HAP-1 (cell line): ENCODE data around the gene HTR1E.
"Not testable (repeated sequence)": the region's sequence is repeated elsewhere in the genome, so short reads cannot be mapped to it uniquely, and the experiment has no call there.

Source experiments
- DNase-seq, 2 experiments: peaks; one replicate each; pipeline ENCODE4 v3.0.0-alpha.2; 2016 to 2020; ENCODE audit warnings: low spot score in 2 of 2
- H3K27me3 ChIP-seq: fragments of 250-450 bp; sonication (Bioruptor Pico); 2 replicates; pipeline ENCODE4 v1.5.1; 2020; ENCODE audit warnings: low read depth, mild to moderate bottlenecking, moderate library complexity
- H3K36me3 ChIP-seq: fragments of 250-450 bp; sonication (Bioruptor Pico); replicated peaks from 2 replicates; pipeline ENCODE4 v1.5.1; 2020; ENCODE audit warnings: mild to moderate bottlenecking
- H3K4me1 ChIP-seq: fragments of 250-450 bp; sonication (Bioruptor Pico); 2 replicates; pipeline ENCODE4 v1.5.1; 2020; ENCODE audit warnings: mild to moderate bottlenecking
- H3K4me3 ChIP-seq: fragments of 250-450 bp; sonication (Bioruptor Pico); 2 replicates; pipeline ENCODE4 v1.5.1; 2020; ENCODE audit warnings: mild to moderate bottlenecking, moderate library complexity
- H3K9me3 ChIP-seq: fragments of 250-450 bp; sonication (Bioruptor Pico); 2 replicates; pipeline ENCODE4 v1.5.1; 2020; ENCODE audit warnings: mild to moderate bottlenecking, moderate library complexity
- in situ Hi-C: fragments of 300-500 bp; cut with MboI; formaldehyde crosslinking; loops from 3 replicates; pipeline ENCODE4 v1.14.3; 2020; ENCODE audit warnings: low sequenced_read_pairs, inconsistent platforms, mixed read lengths

Gene HTR1E

GRCh38 chr6:86937219-86938079 is at the start of gene HTR1E:
Gene HTR1E (plus strand): TSS chr6:86937528. CDS start chr6:87015335, 77,807 bp downstream.
- peak; percentile 56 to 79 for DNase-seq
- in situ Hi-C loops: no loop called here
- peaks cover 3% of the 10 kb centered on the region; the same call in 1 of the 2 replicates for H3K4me1 ChIP-seq
- peak within 1 kb of the TSS; percentile 6; the same call in 1 of the 2 replicates for H3K4me3 ChIP-seq
- peaks cover 46% of the 10 kb centered on the region for H3K27me3 ChIP-seq
- no peaks in the 10 kb centered on the region for H3K36me3 ChIP-seq
- H3K9me3 ChIP-seq: no peaks in the 10 kb centered on the region

- DNase-seq: no peak
Measured at GRCh38 chr6:86888301-86888700, 49.0 kb upstream of the HTR1E start.

GRCh38 chr6:86897265-86897664 is 40.1 kb upstream of the HTR1E start:
- H3K27me3 ChIP-seq, H3K4me3 ChIP-seq, H3K9me3 ChIP-seq, H3K4me1 ChIP-seq, DNase-seq, H3K36me3 ChIP-seq, in situ Hi-C loops: not testable (repeated sequence)

More at GRCh38 chr6:86888301-86888700, 49.0 kb upstream of the HTR1E start:
- in situ Hi-C loops: no loop called here
- H3K4me1 ChIP-seq: no peaks in the 10 kb centered on the region
- H3K36me3 ChIP-seq: no peaks in the 10 kb centered on the region
- no peaks in the 10 kb centered on the region for H3K27me3 ChIP-seq
- no peak overlapping the region for H3K4me3 ChIP-seq
- H3K9me3 ChIP-seq: no peaks in the 10 kb centered on the region

- in situ Hi-C loops: no loop called here
- no peaks in the 10 kb centered on the region for H3K4me1 ChIP-seq
- no peaks in the 10 kb centered on the region for H3K9me3 ChIP-seq
- H3K27me3 ChIP-seq: no peaks in the 10 kb centered on the region; the same call in 1 of the 2 replicates
- no peak overlapping the region for H3K4me3 ChIP-seq
- H3K36me3 ChIP-seq: no peaks in the 10 kb centered on the region
- DNase-seq: no peak
Measured at GRCh38 chr6:86913795-86914194, 23.5 kb upstream of the HTR1E start.

GRCh38 chr6:86916393-86916792 is 20.9 kb upstream of the HTR1E start:
- Histone ChIP-seq H3K4me1 (no peaks in the 10 kb centered on the region), H3K36me3 (no peaks in the 10 kb centered on the region), H3K27me3 (no peaks in the 10 kb centered on the region; the same call in 1 of the 2 replicates), H3K4me3 (no peak overlapping the region), H3K9me3 (no peaks in the 10 kb centered on the region)
- in situ Hi-C loops: no loop called here
- no peak for DNase-seq

- H3K36me3 ChIP-seq, H3K4me1 ChIP-seq, H3K4me3 ChIP-seq, DNase-seq, in situ Hi-C loops, H3K9me3 ChIP-seq, H3K27me3 ChIP-seq: not testable (repeated sequence)
Measured at GRCh38 chr6:86927138-86927537, 10.2 kb upstream of the HTR1E start.

GRCh38 chr6:86927859-86928258 is 9.5 kb upstream of the HTR1E start:
- DNase-seq, H3K36me3 ChIP-seq, H3K4me3 ChIP-seq, H3K9me3 ChIP-seq, H3K4me1 ChIP-seq, in situ Hi-C loops, H3K27me3 ChIP-seq: not testable (repeated sequence)

- in situ Hi-C loops: no loop called here
- H3K4me1 ChIP-seq: no peaks in the 10 kb centered on the region
- no peaks in the 10 kb centered on the region for H3K9me3 ChIP-seq
- H3K4me3 ChIP-seq: no peak overlapping the region
- H3K36me3 ChIP-seq: no peaks in the 10 kb centered on the region
- H3K27me3 ChIP-seq: peaks cover 46% of the 10 kb centered on the region
- no peak for DNase-seq
Measured at GRCh38 chr6:86934365-86934764, 3.0 kb upstream of the HTR1E start.

- H3K27me3 ChIP-seq: peaks cover 46% of the 10 kb centered on the region
- in situ Hi-C loops: no loop called here
- H3K36me3 ChIP-seq: no peaks in the 10 kb centered on the region
- 0 out of 2 replicates have a peak overlapping the region, but pooled peaks have one; percentile 6 for H3K4me3 ChIP-seq
- no peaks in the 10 kb centered on the region for H3K9me3 ChIP-seq
- no peaks in the 10 kb centered on the region for H3K4me1 ChIP-seq
- DNase-seq: no peak
Measured at GRCh38 chr6:86936834-86937218, 502 bp upstream of the HTR1E start.

- DNase-seq: no peak
- Histone ChIP-seq H3K36me3 (no peaks in the 10 kb centered on the region), H3K4me1 (peaks cover 11% of the 10 kb centered on the region), H3K27me3 (peaks cover 40% of the 10 kb centered on the region), H3K4me3 (no peak overlapping the region), H3K9me3 (no peaks in the 10 kb centered on the region)
- in situ Hi-C loops: no loop called here
Measured at GRCh38 chr6:86938814-86939213, 1.5 kb downstream of the HTR1E start.

GRCh38 chr6:86941461-86941860 is 4.1 kb downstream of the HTR1E start:
- peaks cover 11% of the 10 kb centered on the region for H3K4me1 ChIP-seq
- no peak overlapping the region for H3K4me3 ChIP-seq
- H3K36me3 ChIP-seq: no peaks in the 10 kb centered on the region
- H3K9me3 ChIP-seq: no peaks in the 10 kb centered on the region
- peaks cover 26% of the 10 kb centered on the region for H3K27me3 ChIP-seq
- in situ Hi-C loops: no loop called here
- DNase-seq: no peak

- Histone ChIP-seq H3K4me3 (no peak overlapping the region), H3K36me3 (no peaks in the 10 kb centered on the region), H3K4me1 (peaks cover 11% of the 10 kb centered on the region), H3K27me3 (peaks cover 12% of the 10 kb centered on the region), H3K9me3 (no peaks in the 10 kb centered on the region)
- in situ Hi-C loops: no loop called here
- DNase-seq: peak; percentile 50 to 82
Measured at GRCh38 chr6:86942769-86943516, 5.6 kb downstream of the HTR1E start.

- Histone ChIP-seq H3K27me3 (peaks cover 2% of the 10 kb centered on the region; the same call in 1 of the 2 replicates), H3K4me3 (no peak overlapping the region), H3K9me3 (no peaks in the 10 kb centered on the region), H3K36me3 (no peaks in the 10 kb centered on the region), H3K4me1 (peaks cover 11% of the 10 kb centered on the region)
- DNase-seq: no peak
- in situ Hi-C loops: no loop called here
Measured at GRCh38 chr6:86943819-86944407, 6.6 kb downstream of the HTR1E start.

- no peak overlapping the region for H3K4me3 ChIP-seq
- in situ Hi-C loops: no loop called here
Measured at GRCh38 chr6:86949771-86950170, 12.4 kb downstream of the HTR1E start.

More at GRCh38 chr6:86949771-86950170, 12.4 kb downstream of the HTR1E start:
- Histone ChIP-seq H3K9me3 (no peaks in the 10 kb centered on the region), H3K4me1 (no peaks in the 10 kb centered on the region), H3K36me3 (no peaks in the 10 kb centered on the region), H3K27me3 (no peaks in the 10 kb centered on the region; the same call in none of the 2 replicates)
- no peak for DNase-seq
